ENCODE data around the gene ZNF827.
A peak's percentile ranks its signal among the peaks of the same experiment; 100 is the strongest.

ZNF827 gene

GRCh38 chr4:145883101-145883694, 55.4 kb downstream of the ZNF827 start:
- Histone ChIP-seq H3K36me3 (peaks cover 68% of the 10 kb centered on the region), H3K4me3 (no peak overlapping the region), H3K4me1 (peaks cover 30% of the 10 kb centered on the region), H3K27me3 (no peaks in the 10 kb centered on the region), H3K9ac (no peak overlapping the region), H3K9me3 (no peaks in the 10 kb centered on the region), H3K27ac (no peak overlapping the region), H4K20me1 (peaks cover 26% of the 10 kb centered on the region; the same call in 1 of the 2 replicates), H3K4me2 (peak overlapping the region; percentile 68; the same call in 1 of the 2 replicates)
- TF ChIP-seq Cebpa-rat (IDR thresholded peaks at IDR 0.05): no peak

GRCh38 chr4:145882604-145883003, 56.0 kb downstream of the ZNF827 start:
- H3K36me3 ChIP-seq: peaks cover 70% of the 10 kb centered on the region
- H3K9ac ChIP-seq: no peak overlapping the region
- no peak overlapping the region for H3K27ac ChIP-seq
- peaks cover 26% of the 10 kb centered on the region; the same call in 1 of the 2 replicates for H4K20me1 ChIP-seq
- H3K27me3 ChIP-seq: no peaks in the 10 kb centered on the region
- peak overlapping the region; percentile 68 for H3K4me2 ChIP-seq
- TF ChIP-seq Cebpa-rat (IDR thresholded peaks at IDR 0.05): no peak
- no peak overlapping the region for H3K4me3 ChIP-seq
- no peaks in the 10 kb centered on the region for H3K9me3 ChIP-seq
- peaks cover 36% of the 10 kb centered on the region for H3K4me1 ChIP-seq

- H3K27ac ChIP-seq: peak overlapping the region; percentile 51
- peaks cover 63% of the 10 kb centered on the region for H3K36me3 ChIP-seq
- peaks cover 23% of the 10 kb centered on the region; the same call in 1 of the 2 replicates for H4K20me1 ChIP-seq
- H3K4me3 ChIP-seq: no peak overlapping the region
- no peaks in the 10 kb centered on the region for H3K9me3 ChIP-seq
- H3K4me2 ChIP-seq: peak overlapping the region; percentile 68
- H3K27me3 ChIP-seq: no peaks in the 10 kb centered on the region
- peaks cover 33% of the 10 kb centered on the region for H3K4me1 ChIP-seq
- no peak overlapping the region for H3K9ac ChIP-seq
- no peak for TF ChIP-seq Cebpa-rat (IDR thresholded peaks at IDR 0.05)
These were observed 56.6 kb downstream of the ZNF827 start for GRCh38 chr4:145881989-145882388.

- H3K4me3 ChIP-seq: no peak overlapping the region
- H3K4me2 ChIP-seq: peak overlapping the region; percentile 68
- no peaks in the 10 kb centered on the region for H3K9me3 ChIP-seq
- H3K27ac ChIP-seq: peak overlapping the region; percentile 51; the same call in 1 of the 2 replicates
- peaks cover 60% of the 10 kb centered on the region for H3K36me3 ChIP-seq
- H4K20me1 ChIP-seq: peaks cover 19% of the 10 kb centered on the region; the same call in 1 of the 2 replicates
- no peaks in the 10 kb centered on the region for H3K27me3 ChIP-seq
- peaks cover 29% of the 10 kb centered on the region for H3K4me1 ChIP-seq
- no peak for TF ChIP-seq Cebpa-rat (IDR thresholded peaks at IDR 0.05)
- H3K9ac ChIP-seq: no peak overlapping the region
These were observed 57.0 kb downstream of the ZNF827 start for GRCh38 chr4:145881576-145881975.

- H3K27me3 ChIP-seq: no peaks in the 10 kb centered on the region
- H3K4me2 ChIP-seq: no peak overlapping the region
- H3K9ac ChIP-seq: no peak overlapping the region
- no peaks in the 10 kb centered on the region for H3K9me3 ChIP-seq
- peaks cover 60% of the 10 kb centered on the region for H3K36me3 ChIP-seq
- H3K27ac ChIP-seq: no peak overlapping the region
- peaks cover 29% of the 10 kb centered on the region for H3K4me1 ChIP-seq
- no peak overlapping the region for H3K4me3 ChIP-seq
- no peak for TF ChIP-seq Cebpa-rat (IDR thresholded peaks at IDR 0.05)
- peaks cover 18% of the 10 kb centered on the region; the same call in 1 of the 2 replicates for H4K20me1 ChIP-seq
These were observed 58.2 kb downstream of the ZNF827 start for GRCh38 chr4:145880355-145880960.

GRCh38 chr4:145879598-145879997, 59.0 kb downstream of the ZNF827 start:
- H3K4me3 ChIP-seq: no peak overlapping the region
- peaks cover 53% of the 10 kb centered on the region for H3K36me3 ChIP-seq
- H3K9me3 ChIP-seq: no peaks in the 10 kb centered on the region
- H3K9ac ChIP-seq: no peak overlapping the region
- no peak overlapping the region for H3K27ac ChIP-seq
- H3K4me2 ChIP-seq: no peak overlapping the region
- no peak for TF ChIP-seq Cebpa-rat (IDR thresholded peaks at IDR 0.05)
- no peaks in the 10 kb centered on the region for H3K27me3 ChIP-seq
- peaks cover 18% of the 10 kb centered on the region; the same call in 1 of the 2 replicates for H4K20me1 ChIP-seq
- peaks cover 29% of the 10 kb centered on the region for H3K4me1 ChIP-seq

- peaks cover 18% of the 10 kb centered on the region; the same call in 1 of the 2 replicates for H4K20me1 ChIP-seq
- no peak for TF ChIP-seq Cebpa-rat (IDR thresholded peaks at IDR 0.05)
- no peak overlapping the region for H3K27ac ChIP-seq
- no peak overlapping the region for H3K4me3 ChIP-seq
- H3K9me3 ChIP-seq: no peaks in the 10 kb centered on the region
- peaks cover 29% of the 10 kb centered on the region for H3K4me1 ChIP-seq
- H3K36me3 ChIP-seq: peaks cover 45% of the 10 kb centered on the region
- no peak overlapping the region for H3K9ac ChIP-seq
- no peaks in the 10 kb centered on the region for H3K27me3 ChIP-seq
- H3K4me2 ChIP-seq: no peak overlapping the region
These were observed 59.9 kb downstream of the ZNF827 start for GRCh38 chr4:145878501-145879435.

- H4K20me1 ChIP-seq: peaks cover under 1% of the 10 kb centered on the region; the same call in 1 of the 2 replicates
- peaks cover 47% of the 10 kb centered on the region for H3K36me3 ChIP-seq
- TF ChIP-seq Cebpa-rat (IDR thresholded peaks at IDR 0.05): no peak
These were observed 62.0 kb downstream of the ZNF827 start for GRCh38 chr4:145876531-145877180.

GRCh38 chr4:145873901-145874300, 64.7 kb downstream of the ZNF827 start:
- Histone ChIP-seq H4K20me1 (no peaks in the 10 kb centered on the region), H3K36me3 (peaks cover 47% of the 10 kb centered on the region), H3K4me1 (peaks cover 15% of the 10 kb centered on the region), H3K27me3 (no peaks in the 10 kb centered on the region), H3K27ac (no peak overlapping the region), H3K4me2 (no peak overlapping the region), H3K9me3 (no peaks in the 10 kb centered on the region), H3K4me3 (no peak overlapping the region), H3K9ac (no peak overlapping the region)
- TF ChIP-seq Cebpa-rat (IDR thresholded peaks at IDR 0.05): no peak

More at GRCh38 chr4:145876531-145877180, 62.0 kb downstream of the ZNF827 start:
- peaks cover 14% of the 10 kb centered on the region for H3K4me1 ChIP-seq
- no peaks in the 10 kb centered on the region for H3K27me3 ChIP-seq
- H3K4me2 ChIP-seq: no peak overlapping the region
- no peak overlapping the region for H3K4me3 ChIP-seq
- no peak overlapping the region for H3K9ac ChIP-seq
- no peak overlapping the region for H3K27ac ChIP-seq
- H3K9me3 ChIP-seq: no peaks in the 10 kb centered on the region
